GM12874 (cell line): Measurements from ENCODE around the gene TMEM59L.
A peak's percentile ranks its signal among the peaks of the same experiment; 100 is the strongest.

Source experiments
- TF ChIP-seq, protein P1 (sequence below): IDR thresholded peaks from 2 replicates; pipeline ENCODE4 v1.5.1; 2011; ENCODE audit warnings: low read depth, mild to moderate bottlenecking, control low read depth, low read length, moderate library complexity; ENCODE audit not compliant: insufficient read depth

TMEM59L gene

DNA sequence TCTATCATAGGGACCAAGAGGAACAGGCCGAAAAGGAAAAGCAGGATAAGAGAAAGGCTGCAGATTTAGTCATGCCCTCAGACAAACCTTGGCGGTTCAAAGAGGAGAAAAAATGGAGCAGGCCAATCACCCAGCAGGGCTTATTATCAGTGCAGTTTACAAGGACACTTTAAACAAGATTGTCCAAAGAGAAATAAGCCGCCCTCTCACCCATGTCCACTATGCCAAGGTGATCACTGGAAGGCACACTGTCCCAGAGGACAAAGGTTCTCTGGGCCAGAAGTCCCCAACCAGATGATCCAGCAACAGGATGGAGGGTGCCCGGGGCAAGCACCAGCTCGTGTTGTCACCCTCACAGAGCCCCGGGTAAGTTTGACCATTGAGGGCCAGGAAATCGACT, 32.4 kb upstream of the TMEM59L start:
- TF ChIP-seq, protein P1, sequence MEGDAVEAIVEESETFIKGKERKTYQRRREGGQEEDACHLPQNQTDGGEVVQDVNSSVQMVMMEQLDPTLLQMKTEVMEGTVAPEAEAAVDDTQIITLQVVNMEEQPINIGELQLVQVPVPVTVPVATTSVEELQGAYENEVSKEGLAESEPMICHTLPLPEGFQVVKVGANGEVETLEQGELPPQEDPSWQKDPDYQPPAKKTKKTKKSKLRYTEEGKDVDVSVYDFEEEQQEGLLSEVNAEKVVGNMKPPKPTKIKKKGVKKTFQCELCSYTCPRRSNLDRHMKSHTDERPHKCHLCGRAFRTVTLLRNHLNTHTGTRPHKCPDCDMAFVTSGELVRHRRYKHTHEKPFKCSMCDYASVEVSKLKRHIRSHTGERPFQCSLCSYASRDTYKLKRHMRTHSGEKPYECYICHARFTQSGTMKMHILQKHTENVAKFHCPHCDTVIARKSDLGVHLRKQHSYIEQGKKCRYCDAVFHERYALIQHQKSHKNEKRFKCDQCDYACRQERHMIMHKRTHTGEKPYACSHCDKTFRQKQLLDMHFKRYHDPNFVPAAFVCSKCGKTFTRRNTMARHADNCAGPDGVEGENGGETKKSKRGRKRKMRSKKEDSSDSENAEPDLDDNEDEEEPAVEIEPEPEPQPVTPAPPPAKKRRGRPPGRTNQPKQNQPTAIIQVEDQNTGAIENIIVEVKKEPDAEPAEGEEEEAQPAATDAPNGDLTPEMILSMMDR, result no peak

DNA sequence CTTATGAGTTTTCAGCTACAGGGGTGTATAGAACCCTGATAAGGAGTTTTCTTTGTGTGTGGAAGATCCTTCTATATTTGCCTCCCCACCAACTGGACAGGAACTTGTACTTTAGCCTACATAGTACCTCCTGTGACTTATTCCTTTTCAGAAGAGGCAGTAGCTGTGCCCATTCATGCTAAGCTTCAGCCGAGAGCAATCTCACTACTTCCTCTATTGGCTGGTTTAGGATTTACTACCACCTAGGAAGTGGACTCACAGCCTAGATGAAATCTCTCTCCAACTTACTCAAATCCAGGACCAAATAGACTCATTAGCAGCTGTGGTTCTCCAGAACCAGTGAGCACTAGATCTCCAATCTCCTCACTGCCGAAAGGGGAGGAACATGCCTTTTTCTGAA, 26.4 kb upstream of the TMEM59L start:
- TF ChIP-seq, protein P1, result peak; percentile 14; the same call in 1 of the 2 replicates

DNA sequence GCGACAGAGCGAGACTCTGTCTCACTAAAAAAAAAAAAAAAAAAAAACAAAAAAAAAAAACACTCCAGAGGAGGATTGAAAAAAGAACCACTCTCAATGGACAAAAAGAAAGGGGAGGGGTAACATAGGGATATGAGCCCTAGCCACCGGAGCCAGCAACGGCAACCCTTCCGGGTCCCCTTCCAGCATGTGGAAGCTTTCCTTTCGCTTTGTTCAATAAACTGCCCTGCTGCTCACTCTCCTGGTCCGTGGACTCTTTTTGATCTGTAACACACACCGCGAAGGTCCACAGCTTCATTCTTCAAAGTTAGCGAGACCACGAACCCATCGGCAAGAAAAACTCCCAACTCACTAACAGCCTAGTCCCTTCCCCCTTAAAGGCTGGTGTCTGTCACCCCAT, 25.1 kb upstream of the TMEM59L start:
- TF ChIP-seq, protein P1, result no peak

DNA sequence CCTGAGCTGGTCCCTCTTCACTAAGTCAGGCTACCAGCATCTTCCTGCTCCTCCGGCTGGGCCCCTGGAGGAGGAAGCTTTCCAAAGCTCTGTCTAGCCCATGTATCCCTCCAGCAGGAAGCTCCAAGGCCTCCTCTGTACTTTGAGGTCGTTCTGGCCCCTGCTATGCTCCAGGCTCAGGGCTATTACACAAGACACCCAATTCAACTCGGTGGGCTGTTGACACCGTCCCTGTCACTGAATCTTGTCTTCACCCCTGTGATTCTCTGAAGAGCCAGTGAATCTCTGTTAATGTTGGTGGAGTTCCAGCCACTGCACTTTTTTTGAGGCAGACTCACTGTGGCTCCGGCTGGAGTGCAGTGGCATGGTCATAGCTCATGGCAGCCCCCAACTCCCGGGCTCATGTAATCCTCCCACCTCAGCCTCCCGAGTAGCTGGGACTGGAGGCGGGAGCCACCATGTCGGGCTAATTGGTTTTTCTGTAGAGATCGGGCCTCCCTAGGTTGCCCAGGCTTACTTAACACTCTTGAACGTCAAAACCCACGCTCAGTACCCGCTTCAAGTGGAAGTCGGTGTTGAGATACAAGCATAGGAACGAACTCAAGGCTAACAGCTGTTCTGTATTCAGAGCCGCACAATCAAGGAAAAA, 24.6 kb upstream of the TMEM59L start:
- TF ChIP-seq, protein P1, result no peak

DNA sequence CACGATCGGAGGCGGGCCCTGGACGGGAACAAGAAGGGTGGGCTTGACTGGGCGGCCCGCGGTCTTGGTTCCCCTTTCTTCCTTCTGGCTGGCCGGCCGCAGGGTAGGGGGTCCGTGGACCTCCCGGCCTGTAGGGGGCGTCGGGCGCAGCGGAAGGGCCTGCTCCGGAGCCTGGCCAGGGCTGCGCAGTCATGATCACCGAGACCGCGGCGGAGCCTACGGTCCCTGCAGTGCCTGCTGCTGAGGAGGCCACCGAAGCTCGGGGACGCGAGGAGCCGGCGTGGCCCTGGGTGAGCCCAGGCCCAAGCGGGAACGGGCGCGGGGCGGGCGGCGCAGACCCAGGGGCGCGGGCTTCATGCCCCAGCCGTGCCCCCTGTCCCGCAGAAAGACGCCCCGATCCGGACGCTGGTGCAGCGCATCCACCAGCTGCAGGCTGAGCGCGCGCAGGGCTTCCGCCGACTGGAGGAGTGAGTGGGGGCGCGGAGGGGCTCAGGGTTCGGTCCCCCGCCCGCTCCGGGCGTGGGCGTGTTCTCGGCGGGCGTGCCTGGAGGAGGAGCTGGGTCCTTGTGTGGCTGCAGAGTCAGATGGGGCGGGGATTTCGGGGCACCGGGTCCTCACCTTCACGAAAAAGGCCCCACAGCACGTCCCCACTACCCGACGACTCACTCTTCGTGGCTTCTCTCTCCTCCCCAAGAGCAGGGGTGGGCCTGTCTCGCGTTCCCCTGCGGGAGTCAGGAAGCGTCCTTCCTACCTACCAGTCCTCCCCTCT, 23.9 kb upstream of the TMEM59L start, which contains the start of gene REX1BD:
REX1BD (plus strand) TSS at position 188 of the 769 bp plus-strand sequence; CDS start at position 192, 4 bp downstream.
- TF ChIP-seq, protein P1, result peak; percentile 98

DNA sequence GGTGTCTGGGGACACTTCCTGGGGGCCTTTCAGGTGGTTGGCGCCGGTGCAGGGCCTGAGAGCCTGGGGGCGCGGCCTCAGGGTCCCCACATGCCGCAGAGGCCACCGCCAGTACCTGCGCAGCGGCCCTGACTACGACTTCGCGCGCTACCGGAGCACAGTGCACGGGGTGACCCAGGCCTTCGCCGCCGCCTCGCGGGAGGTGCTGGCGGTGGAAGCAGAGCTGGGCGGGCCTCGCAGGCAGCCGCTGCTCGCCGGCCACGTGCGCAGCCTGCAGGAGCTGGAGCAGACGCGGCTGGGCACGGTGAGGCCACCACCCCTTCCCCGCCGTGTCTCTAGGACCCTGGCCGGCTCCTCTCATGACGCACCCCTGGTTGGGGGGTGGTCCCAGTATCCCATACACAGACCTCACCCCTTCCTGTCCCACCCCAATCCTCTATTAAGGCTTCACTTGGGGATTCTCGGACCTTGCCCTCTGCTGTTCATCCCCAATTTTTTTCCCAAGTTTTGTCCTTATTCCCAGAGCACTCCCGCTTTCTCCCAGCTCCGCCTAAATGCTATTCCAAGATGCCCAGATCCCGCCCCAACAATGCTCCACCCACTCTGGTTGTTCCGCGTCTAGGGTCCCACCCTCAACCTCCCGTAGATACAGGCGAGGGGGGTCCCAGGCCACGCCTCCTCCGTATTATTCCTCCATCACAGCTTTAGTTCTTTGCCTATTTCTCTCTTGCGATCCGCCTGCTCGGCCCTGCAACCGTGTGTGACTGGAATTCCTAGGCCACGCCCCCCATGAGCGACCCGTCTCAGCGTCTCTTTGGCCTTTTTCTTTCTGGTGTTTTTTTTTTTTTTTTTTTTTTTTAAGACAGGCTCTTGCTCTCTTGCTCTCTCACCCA, 23.0 kb upstream of the TMEM59L start:
- TF ChIP-seq, protein P1, result peak; percentile 22; the same call in 1 of the 2 replicates
